ENCODE results near the gene PDE1A.
"Not testable (repeated sequence)": the region's sequence is repeated elsewhere in the genome, so short reads cannot be mapped to it uniquely, and the experiment has no call there.

The PDE1A gene

GRCh38 chr2:182351427-182351826 is 75.4 kb downstream of the PDE1A start:
- no peak for DNase-seq

GRCh38 chr2:182349268-182349667 is 77.6 kb downstream of the PDE1A start:
- DNase-seq: no peak

- no peak for DNase-seq
Observed at GRCh38 chr2:182345384-182345783, 81.5 kb downstream of the PDE1A start.

DNA sequence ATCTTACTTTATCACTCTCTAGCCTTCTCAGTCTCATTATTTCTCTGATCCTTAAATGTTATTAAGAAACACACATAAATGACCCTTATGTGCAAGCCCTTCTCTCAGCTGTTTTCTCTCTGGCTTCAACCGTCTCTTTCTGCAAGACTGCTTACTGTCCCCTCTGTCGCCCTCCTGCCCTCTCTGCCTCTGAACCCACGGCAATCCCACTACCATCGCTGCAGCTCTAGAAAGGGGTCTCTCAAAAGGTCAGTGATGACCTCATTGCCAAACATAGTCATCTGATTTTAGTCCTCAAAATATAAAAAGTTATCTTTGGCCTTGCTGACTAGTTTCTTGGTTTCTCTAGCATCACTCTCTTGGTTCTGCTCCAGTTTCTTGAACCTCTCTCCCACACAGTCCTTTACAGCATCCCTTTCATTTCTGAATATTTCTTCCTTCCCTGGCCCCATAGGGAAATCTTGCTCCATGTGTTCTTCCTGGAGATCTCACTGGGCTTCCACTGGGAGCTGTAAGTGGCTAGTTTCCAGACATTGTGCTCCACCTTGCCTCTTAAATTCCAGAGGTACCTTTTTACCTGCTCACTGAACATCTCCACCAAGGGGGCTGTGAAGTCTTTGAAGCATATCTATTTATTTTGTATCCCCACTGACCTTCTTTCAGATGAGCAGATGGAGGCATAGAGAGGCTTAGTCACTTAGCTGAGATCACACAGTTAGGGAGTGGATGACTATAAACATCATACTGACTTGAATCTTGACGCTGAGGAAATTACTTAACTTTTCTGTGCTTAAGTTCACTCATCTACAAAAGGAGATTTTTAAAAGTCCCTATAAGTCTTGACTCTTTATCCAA is 96.2 kb downstream of the PDE1A start:
- no peak for DNase-seq

GRCh38 chr2:182324665-182325064 is 102.2 kb downstream of the PDE1A start:
- DNase-seq: peak; percentile 8

- no peak for DNase-seq
Observed at GRCh38 chr2:182321096-182321495, 105.7 kb downstream of the PDE1A start.

DNA sequence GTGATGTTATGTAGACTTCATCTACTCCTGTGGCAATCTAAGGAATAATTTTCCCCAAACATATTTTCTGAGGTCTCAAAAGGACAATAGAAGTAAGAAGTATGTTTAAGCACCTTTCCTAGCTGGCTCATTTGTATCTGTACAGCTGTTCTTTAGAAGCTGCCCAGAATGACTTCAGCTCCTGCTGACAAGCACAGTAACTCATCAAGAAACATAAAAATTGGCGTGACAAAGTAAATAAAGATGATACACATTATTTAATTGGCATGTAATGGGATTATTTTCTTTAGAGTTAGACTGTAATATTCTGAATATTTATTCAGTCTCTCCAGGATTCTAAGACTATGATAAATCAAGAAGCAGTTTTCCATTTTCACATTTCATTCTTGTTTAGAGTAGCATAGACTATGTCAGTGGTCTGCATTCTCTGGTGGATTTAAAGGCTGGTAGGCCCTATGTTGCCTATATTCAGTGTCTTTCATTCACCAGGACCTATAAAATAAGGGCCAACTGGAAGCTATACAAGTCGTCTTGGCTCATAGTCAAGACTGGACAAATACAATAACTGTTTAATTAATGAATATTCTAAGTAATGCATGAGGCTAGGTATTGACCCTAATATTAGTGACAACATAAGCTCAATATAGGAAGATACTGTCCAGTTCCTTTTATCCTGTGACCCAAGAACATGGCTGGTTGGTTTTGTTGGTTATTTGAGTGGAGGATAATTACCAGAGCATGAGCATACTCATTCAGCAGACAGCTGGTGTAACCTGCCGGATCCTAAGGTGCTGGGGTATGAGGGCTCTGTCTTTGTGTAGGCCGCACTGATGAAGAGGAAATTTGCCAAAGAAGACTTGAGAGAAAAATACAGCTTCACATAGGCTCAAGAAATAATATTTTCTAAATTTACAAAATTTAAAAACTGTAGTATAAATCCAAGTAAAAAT is 107.0 kb downstream of the PDE1A start:
- peak; percentile 12 for DNase-seq

DNA sequence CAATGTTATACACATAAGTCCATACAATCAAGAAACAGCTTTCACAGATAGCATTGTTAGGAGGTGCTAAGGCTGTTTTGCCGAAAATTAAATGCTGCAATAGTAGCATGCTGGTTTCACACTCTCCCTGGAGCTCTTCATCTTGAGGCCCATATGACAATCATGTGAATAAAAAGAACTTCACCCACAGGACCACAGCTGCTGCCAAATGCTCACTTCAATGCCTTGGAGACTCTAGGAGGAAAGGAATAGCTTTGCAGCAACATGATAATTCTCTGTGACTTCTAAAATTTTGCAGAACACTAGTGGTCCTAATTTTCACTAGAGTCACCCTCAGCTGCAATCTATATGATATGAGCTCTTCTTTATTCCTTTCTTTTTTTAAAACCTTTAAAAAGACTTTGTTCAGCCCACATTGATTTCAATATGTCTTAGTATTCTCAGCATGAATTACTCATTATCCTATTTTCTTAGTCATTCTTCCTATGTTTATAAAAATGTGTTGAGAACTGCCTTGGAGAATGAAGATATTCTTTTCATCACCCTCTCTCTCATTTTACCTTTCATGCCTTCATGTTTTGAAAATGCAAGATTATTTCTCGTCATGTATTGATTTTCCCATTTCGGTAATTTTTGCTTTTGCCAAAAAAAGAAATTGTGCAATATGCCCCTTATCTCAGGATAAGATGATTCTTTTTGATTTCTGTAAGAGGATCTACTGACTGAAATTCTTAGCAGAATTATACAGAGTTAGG is 108.2 kb downstream of the PDE1A start:
- peak; percentile 12 for DNase-seq

- no peak for DNase-seq
Observed at GRCh38 chr2:182316950-182317349, 109.9 kb downstream of the PDE1A start.

- no peak for DNase-seq
Observed at GRCh38 chr2:182302972-182303371, 123.9 kb downstream of the PDE1A start.

DNA sequence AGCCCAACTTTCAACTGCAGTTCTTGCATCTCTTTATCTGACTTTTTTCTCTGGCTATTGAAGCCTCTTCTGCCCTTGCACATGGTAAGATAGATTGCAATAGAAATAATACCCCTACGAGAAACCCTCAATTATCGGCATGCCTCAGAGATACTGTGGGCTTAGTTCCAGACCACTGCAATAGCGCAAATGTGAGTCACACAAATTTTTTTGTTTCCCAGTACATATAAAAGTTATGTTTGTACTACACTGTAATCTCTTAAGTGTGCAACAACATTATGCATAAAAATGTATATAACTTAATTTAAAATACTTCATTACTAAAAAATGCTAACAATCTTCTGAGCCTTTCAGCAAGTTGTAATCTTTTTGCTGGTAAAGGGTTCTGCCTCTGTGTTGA is 124.7 kb downstream of the PDE1A start:
- DNase-seq: peak; percentile 84

DNA sequence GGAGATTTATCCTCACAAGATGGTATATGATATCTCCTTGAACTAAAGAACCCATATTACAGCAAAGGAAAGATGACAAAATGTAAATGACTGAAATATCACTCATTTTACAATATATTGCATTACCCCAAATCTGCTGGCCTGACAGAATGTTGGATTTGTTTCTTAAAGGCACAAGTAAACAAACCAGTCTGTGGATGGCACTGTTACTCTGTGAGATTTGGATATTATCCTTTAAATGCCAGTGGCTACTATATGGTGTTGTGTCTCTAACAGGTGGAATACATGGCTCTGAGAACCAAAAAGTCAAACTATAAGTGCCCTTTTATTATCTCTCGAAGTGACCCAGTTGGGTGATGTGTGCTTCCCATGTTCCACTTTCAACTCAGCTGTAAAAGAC is 125.7 kb downstream of the PDE1A start:
- DNase-seq: no peak

DNA sequence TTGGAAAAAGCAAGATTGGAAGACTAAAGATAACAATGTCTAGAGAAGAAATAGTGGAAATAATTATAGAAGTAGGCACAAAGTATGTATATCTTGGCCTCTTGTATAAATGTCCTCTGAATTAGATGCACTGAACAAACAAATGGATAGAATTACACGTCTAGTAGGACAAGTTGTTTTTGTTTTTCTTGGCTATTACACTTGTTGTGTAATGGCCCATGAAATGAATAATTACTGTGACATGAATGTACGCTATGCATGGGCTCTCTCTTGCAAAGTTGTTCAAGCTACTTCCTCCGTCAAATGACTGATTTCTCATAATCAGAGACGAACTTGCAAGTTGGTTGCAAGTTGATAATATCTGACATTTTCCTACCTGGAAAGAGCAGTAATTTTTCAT is 126.2 kb downstream of the PDE1A start:
- DNase-seq: no peak

DNA sequence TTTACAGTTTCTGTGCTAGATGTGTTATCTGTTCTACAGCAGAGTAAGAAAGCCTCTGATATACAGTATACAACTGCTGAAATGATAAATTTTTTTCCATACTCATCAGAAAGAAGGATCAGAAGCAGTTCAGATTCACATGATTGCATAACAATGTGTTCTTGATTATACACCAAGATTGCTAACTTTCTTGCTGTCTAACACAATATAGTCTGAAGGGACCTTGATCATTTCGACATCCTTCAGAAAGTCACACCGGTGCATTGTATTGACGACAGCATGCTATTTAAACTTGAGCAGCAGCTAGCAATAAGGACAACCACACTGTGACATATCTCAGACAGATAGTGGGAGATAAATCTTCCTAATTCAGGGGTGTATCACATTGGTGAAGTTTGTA is 127.2 kb downstream of the PDE1A start:
- DNase-seq: no peak

DNA sequence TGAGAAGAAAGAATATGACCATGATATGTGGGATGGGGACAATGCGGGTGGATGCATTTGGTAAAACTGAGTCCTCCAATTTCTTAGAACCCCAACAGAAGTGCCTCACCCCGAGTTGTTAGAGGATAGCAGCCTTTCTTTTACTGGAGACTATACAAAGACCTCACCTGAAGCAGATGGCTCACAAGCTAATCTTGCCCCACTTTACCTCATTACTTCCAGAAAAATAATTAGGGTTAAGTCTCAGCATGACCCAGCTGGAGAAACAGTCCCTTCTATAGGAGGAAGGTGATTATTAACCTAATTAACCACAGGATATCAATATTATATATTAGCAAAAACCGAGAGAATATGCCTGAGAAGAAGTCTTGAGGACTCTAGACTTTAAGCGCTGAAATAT is 128.4 kb downstream of the PDE1A start:
- no peak for DNase-seq

DNA sequence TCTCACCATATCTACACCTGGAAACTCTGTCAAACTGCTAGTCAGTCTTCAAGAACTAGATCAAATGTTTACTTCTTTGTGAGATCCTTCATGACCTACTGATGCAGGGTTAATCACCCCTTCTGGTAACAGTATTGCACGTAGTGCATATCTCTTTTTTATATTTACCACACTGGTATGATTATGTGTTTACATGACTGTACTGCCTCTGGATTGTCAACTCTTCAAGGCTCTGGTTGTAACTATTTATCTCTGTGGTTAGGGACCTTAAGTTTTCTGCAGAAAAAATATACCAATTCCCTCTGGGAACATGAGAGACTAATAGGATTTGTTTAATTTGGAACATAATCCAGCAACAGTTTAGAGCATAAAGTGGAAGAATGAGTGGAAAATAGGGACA is 135.5 kb downstream of the PDE1A start:
- no peak for DNase-seq

DNA sequence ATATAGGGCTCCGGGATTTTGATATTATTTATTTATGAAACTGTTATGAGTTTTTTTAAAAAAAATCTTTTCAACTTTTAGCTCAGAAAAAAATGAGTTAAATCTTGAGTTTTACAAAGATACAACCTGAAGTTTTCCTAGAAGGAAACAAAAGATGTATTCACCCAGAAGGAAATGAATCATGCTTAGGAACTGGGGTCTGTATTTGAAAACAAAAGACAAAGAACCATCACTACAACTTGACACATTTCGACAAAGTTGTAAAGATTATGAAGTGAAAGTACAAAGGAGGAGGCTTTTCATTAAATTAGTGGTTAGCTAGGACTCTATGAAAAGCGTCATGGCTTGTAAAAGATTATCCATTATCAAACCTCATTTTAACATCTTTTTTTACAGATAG is 143.3 kb downstream of the PDE1A start:
- DNase-seq: no peak

- no peak for DNase-seq
Observed at GRCh38 chr2:182281276-182281675, 145.6 kb downstream of the PDE1A start.

DNA sequence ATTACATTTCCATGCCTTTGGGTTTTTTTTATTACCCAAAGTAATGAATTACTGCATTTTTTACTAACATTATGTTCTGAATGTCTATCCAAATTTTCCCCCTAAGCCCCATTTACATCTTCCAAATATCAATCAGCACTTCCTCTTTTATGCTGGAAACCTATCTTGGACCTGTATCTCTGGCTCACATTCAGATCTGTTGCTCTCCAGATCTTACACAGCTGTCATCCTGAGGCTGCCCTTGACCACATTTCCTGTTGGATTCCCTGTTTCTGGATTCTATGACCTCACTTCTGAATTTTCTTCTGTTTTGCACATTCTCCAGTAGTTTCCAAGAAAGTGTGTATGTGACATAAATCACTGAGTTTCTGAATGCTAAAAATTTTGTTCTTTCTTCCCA is 146.7 kb downstream of the PDE1A start:
- peak; percentile 69 for DNase-seq

DNA sequence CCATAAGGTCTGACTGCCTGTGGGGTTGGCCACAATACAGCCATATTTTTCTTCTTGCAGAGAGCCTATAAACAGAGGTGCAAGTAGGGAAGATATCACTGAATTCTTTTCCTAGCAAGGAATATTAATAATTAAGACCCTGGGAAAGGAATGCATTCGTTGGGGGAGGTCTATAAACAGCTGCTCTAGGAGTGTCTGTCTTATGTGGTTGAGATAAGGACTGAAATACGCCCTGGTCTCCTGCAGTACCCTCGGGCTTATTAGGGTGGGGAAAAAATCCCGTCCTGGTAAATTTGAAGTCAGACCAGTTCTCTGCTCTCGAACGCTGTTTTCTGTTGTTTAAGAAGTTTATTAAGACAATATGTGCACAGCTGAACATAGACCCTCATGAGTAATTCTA is 150.2 kb downstream of the PDE1A start:
- DNase-seq: not testable (repeated sequence)

- no peak for DNase-seq
Observed at GRCh38 chr2:182267971-182268370, 158.9 kb downstream of the PDE1A start.

GRCh38 chr2:182266909-182267308 is 159.9 kb downstream of the PDE1A start:
- DNase-seq: no peak

DNA sequence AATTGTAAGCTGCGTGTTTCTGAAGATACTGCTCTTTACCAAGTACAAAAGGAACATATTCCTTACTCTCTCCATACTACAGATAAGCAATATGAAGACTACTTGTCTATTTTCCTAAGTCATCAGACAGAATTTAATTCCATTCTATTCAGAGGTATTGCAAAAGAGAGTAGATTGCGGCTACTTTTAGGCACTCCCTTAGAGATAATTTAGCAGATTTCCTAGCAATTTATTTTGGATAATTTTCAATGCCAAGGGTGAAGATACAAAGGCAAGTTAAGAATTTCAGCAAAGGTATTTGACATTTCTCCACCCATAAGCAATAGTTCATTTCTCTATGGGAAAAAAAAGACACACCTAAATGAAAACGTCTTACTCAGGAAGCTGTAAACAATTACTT is 161.1 kb downstream of the PDE1A start:
- DNase-seq: no peak
